ENCODE results near the gene ANO2.

DNA sequence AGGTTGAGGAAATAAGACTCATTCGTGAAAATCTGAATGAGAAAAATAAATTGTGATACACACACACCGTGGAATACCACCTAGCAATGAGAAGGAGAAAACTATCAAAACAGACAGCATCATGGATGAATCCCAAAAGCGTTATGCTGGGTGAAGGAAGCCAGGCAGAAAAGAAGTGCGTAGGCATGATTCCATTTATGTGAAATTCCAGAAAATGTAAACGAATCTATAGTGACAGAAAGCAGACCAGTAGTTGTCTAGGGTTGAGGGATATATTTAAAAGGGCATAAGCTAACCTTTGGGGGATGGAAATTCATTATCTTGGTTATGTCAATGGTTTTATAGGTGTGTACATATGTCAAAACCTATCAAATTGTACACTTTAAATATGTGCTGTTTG, 42.5 kb upstream of the ANO2 start:
- TF ChIP-seq YY1 (IDR thresholded peaks at IDR 0.05) = no peak
- TF ChIP-seq, protein P1, sequence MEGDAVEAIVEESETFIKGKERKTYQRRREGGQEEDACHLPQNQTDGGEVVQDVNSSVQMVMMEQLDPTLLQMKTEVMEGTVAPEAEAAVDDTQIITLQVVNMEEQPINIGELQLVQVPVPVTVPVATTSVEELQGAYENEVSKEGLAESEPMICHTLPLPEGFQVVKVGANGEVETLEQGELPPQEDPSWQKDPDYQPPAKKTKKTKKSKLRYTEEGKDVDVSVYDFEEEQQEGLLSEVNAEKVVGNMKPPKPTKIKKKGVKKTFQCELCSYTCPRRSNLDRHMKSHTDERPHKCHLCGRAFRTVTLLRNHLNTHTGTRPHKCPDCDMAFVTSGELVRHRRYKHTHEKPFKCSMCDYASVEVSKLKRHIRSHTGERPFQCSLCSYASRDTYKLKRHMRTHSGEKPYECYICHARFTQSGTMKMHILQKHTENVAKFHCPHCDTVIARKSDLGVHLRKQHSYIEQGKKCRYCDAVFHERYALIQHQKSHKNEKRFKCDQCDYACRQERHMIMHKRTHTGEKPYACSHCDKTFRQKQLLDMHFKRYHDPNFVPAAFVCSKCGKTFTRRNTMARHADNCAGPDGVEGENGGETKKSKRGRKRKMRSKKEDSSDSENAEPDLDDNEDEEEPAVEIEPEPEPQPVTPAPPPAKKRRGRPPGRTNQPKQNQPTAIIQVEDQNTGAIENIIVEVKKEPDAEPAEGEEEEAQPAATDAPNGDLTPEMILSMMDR (IDR thresholded peaks at IDR 0.05; ENCODE audit: low read depth, low read length, missing input control) = no peak
- TF ChIP-seq, protein P2, sequence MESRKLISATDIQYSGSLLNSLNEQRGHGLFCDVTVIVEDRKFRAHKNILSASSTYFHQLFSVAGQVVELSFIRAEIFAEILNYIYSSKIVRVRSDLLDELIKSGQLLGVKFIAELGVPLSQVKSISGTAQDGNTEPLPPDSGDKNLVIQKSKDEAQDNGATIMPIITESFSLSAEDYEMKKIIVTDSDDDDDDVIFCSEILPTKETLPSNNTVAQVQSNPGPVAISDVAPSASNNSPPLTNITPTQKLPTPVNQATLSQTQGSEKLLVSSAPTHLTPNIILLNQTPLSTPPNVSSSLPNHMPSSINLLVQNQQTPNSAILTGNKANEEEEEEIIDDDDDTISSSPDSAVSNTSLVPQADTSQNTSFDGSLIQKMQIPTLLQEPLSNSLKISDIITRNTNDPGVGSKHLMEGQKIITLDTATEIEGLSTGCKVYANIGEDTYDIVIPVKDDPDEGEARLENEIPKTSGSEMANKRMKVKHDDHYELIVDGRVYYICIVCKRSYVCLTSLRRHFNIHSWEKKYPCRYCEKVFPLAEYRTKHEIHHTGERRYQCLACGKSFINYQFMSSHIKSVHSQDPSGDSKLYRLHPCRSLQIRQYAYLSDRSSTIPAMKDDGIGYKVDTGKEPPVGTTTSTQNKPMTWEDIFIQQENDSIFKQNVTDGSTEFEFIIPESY (IDR thresholded peaks at IDR 0.05) = no peak
- TF ChIP-seq, protein P3, sequence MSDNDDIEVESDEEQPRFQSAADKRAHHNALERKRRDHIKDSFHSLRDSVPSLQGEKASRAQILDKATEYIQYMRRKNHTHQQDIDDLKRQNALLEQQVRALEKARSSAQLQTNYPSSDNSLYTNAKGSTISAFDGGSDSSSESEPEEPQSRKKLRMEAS (IDR thresholded peaks at IDR 0.05) = no peak
- no peak for TF ChIP-seq TAF1 (conservative IDR thresholded peaks at IDR 0.05)
- TF ChIP-seq, protein P4, sequence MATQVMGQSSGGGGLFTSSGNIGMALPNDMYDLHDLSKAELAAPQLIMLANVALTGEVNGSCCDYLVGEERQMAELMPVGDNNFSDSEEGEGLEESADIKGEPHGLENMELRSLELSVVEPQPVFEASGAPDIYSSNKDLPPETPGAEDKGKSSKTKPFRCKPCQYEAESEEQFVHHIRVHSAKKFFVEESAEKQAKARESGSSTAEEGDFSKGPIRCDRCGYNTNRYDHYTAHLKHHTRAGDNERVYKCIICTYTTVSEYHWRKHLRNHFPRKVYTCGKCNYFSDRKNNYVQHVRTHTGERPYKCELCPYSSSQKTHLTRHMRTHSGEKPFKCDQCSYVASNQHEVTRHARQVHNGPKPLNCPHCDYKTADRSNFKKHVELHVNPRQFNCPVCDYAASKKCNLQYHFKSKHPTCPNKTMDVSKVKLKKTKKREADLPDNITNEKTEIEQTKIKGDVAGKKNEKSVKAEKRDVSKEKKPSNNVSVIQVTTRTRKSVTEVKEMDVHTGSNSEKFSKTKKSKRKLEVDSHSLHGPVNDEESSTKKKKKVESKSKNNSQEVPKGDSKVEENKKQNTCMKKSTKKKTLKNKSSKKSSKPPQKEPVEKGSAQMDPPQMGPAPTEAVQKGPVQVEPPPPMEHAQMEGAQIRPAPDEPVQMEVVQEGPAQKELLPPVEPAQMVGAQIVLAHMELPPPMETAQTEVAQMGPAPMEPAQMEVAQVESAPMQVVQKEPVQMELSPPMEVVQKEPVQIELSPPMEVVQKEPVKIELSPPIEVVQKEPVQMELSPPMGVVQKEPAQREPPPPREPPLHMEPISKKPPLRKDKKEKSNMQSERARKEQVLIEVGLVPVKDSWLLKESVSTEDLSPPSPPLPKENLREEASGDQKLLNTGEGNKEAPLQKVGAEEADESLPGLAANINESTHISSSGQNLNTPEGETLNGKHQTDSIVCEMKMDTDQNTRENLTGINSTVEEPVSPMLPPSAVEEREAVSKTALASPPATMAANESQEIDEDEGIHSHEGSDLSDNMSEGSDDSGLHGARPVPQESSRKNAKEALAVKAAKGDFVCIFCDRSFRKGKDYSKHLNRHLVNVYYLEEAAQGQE (IDR thresholded peaks at IDR 0.05) = no peak
- no peak for TF ChIP-seq RXRA (IDR thresholded peaks at IDR 0.05)
- TF ChIP-seq SP1 (IDR thresholded peaks at IDR 0.05) = no peak
- no peak for TF ChIP-seq GABPA (IDR thresholded peaks at IDR 0.05 in 1 of 2, conservative IDR thresholded peaks at IDR 0.05 in 1 of 2)
- no peak for TF ChIP-seq JUND (IDR thresholded peaks at IDR 0.05)
- no peak for TF ChIP-seq EGR1 (IDR thresholded peaks at IDR 0.05; ENCODE audit: low read depth in 2 of 2)
- no peak for TF ChIP-seq FOXA1 (IDR thresholded peaks at IDR 0.05)
- no peak for TF ChIP-seq HNF4A (conservative IDR thresholded peaks at IDR 0.05)
- no peak for TF ChIP-seq RAD21 (IDR thresholded peaks at IDR 0.05)

Measured in liver (tissue), 3 donors.